GM21723 (cell line): Measurements from ENCODE around the gene QRICH1.

ENCODE experiments used
- ATAC-seq: cut with Tn5 transposase; IDR thresholded peaks from one replicate; pipeline ENCODE4 v1.9.1; 2021; ENCODE audit warnings: mild to moderate bottlenecking, moderate library complexity; ENCODE audit not compliant: unreplicated experiment

QRICH1 gene

DNA sequence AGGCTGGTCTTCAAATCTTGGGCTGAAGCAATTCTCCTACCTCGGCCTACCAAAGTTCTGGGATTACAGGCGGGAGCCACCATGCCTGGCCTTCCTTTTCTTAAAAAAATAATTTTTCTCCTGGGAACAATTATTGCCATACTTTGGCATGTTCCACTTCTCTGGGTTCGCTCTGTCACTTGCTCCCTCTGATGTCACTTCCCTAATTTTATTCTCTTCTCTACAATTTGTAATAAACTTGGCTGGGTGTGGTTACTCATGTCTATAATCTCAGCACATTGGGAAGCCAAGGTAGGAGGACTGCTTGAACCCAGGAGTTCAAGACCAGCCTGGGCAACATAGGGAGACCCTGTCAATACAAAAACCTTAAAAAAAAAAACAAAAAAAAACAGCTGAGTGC lies 58.6 kb downstream of the QRICH1 start:
- no peak for ATAC-seq

DNA sequence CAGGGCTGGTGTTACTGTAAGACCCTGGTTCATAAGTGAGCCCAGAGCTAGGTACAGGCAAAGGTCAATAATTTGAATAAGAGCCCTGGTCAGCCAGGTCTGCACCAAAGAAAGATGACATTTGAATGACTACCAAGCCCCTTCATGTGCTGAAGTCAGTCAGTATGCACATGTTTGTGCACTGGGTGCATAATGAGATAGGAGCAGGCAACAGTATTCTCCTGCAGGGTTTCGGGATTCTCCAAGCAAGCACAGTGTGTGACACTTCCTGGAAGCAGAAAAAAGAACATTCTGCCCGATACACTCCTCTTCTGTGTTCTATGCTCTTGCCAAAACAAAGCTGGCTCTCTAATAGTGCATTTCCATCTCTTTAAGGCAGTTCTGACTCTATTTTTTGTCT lies 59.2 kb downstream of the QRICH1 start:
- no peak for ATAC-seq

DNA sequence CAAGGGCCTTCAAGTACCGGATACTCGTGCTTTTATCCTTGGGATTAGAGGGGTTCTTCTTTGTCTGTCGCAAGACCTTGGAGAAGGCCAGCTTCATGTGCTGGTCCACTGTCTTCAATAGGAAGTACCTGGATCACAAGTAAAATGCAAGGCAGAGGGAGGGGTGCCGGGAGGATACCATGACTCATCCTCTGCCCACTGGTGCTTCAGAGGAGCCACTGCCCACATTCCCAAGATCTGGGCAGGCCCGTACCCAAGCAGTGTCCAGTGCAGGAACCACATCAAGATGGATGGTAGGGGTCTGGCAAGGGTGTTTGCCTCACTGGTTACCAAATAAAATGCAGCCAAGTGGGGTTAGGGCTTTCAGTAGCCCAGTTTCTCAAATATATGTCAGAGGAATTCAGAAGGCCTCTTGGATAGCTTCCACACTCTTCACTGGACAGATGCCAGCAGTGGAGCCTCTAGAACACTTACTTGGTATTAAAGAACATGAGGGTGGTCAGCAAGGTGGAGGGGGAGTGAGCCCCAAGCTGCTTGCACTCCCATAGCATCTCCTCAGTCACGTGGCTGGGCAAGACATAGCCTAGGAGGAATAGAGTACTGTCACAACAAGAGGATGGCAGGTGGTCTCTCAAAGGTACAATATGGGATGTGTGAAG lies 61.1 kb downstream of the QRICH1 start:
- ATAC-seq: no peak

DNA sequence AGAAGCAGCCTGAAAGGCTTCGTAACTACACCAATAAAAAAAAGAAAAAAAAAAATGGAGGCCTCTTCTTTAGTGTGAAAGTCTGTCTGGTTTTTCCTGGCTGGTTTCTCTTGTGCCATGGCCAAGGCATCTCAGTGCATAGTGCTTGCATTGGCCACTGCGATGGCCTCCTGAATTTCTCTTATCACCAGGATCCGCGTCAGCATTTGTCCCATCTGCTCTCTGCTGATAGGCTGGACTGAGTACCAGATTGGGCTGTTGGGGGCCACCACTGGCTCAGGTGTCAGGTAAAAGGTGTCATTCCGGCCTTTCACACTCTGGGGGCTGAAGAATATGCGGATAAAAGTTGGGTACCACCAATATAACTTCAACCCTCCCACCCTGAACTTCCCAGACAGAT lies 63.5 kb downstream of the QRICH1 start:
- ATAC-seq: no peak

DNA sequence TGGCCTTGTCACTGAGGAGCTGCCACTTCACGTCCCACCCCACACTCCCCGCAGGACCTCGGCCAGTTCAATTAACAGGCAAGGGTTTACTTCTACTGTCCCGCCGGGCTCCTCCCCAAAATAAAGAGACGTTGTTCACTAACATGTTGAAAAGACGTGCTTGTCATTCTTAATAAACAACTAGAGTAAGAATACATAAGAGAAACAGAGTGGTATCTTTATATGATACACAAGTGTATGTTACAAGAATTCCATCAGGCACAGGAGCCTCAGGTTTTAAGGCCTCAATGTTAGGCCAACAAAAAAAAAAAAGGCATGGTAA lies 64.3 kb downstream of the QRICH1 start:
- no peak for ATAC-seq

DNA sequence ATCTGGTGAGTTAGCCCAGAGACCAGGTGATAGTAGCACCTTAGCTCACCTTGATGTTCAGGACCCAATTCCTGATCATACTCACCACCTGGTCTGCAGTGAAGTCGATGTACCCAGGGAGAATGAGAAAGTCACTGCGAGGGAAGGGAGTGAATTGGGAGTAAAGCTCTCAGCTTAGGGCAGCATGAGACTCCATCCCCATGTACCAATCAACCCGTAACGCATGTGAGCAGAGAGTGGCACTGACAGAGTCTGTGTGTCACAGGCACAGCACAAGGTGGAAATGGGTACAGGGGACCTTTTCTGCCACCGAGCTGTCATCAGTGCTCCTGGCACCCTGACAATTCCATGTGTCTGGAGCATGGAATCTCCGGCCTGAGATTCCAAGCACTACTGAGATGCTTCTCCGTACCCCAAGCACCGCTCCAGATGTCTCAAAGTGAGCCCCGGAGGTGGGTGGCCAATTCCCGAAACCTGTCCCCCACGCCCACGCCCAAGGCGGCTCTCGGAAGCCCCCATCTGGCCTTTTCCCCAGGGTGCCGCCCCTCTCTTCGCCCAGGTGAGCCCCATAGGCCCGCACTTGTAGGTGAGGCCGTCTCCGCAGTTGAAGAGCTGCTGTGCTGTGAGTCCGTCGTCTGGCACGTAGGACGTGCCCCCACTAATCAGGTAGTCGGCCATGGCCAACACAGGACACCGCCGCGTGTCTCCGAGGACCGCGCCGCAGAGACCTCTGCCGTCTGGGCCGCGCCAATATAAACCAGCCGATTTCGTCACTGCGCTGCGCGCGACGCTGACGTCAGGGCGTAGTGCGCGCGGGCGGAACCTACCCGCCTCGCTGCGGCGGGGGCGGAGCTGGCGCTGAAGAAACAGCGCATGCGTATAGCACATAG lies 65.0 kb downstream of the QRICH1 start, which contains the start of gene IMPDH2:
IMPDH2 (minus strand) TSS at position 726 of the 890 bp plus-strand sequence; CDS start at position 678, 48 bp downstream.
- peak; percentile 86 for ATAC-seq

DNA sequence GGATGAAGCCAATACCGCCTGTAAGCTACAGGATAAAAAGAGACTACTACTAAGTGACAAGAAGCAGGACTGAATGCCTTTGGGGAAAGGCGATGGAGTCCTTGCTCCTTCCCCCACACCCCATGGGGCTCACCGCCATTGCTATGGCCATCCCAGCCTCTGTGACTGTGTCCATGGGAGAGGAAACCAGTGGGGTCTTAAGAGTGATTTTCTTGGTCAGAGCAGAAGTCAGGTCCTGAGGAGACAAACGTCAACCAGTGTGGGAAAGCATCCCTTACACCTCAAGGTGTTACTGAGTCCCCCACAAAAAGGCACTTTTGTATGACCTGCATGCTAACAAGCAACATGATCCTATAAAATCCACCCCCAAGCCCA lies 65.6 kb downstream of the QRICH1 start:
- no peak for ATAC-seq

DNA sequence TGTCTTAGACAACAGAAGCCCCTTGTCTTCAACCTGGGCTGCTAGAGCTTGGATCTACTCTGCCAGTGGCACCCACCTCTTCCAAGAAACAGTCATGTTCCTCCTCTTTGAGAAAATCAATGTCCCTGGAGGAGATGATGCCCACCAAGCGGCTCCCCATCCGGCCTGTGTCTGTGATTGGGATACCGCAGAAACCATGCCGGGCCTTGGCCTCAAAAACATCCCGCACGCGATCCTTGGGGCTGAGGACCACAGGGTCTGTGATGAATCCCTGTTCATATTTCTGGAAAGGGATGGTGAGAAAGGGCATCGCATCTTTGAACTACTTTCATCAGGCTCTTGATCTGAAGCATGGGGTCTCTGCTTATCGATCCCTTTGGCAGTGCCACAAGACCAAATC lies 66.2 kb downstream of the QRICH1 start:
- no peak for ATAC-seq

DNA sequence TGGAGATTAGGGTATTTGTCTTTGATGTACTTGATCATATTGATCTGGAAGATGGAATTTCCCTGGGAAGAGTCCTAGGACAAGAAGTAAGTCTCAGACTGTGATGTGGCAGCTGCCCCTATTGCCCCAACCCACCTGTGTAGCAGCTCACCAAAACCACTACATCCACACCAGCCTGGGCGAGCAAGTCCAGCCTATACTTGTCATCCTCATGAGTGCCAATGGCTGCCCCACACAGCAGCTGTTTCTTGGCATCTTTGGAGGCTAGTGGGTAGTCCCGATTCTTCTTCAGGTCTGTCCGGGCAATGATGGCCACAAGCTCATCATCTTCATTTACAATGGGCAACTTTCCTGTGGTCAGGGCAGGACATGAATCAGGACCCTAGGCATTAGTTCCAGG lies 67.3 kb downstream of the QRICH1 start:
- no peak for ATAC-seq

DNA sequence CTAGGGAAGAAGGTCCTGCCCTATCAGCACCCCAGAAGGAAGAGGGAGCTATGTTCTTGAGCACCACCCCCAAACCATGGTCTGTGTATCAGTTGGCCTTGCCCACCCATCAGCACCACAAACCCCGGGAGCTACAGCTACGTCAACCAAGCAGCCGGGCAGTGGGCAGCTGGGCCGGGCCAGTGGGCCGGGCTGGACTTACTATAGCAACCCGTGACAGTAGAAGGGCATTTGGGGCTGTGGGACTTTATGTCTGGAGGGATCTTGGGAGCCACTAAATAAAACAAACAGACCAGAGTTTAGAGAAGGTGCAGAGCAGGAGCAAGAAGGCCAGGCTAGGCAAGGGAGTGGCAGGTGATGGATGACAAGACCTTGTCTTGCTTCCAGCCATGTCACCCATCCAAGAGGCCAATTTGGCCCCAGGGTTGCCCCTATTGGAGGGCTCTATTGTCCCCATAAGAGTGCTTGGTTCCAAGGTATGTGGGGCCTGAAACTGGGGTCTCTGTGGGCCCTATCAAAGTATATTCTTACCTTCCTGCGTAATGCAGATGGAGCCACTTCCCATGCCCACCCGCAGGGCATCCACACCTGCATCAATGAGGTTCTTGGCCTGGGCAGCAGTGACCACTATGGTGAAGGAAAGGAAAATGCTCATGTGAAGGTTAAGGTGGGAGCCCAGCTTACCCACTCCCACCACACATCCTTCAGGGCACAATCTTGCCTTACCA lies 67.9 kb downstream of the QRICH1 start:
- ATAC-seq: no peak

DNA sequence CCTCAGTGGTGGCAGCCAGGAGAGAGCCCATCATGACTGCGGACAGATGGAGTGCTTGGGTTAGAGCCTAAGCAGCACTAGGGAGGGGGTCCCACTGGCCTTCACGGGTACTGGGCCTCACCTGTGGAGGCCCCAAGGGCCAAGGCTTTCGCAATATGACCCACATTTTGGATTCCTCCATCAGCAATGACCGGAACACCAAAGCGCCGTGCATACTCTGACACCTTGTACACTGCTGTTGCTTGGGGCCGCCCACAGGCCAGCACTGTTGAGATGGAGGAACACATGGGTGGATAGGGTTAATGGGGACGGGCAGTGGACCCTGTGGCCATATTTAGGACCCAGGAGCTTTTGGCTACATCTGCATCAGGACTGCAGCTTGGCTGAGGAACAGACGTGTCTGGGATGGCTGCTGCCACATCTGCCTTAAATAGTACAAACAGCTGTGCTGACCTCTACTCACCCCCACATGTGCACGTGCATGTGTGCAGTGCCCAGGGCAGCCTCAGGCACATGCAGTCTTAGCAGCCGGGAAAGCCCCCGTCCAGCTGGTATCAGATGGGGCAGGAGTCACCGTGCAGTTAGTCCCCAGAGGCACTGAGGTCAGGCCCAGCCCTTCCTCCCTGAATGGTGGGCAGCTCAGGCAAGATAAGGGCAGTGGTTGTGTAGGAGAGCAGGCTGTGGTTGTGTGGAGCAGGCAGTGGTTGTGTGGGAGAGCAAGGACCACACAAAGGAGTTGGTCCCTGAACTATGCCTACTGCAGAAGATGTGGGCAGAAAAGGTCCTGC lies 68.7 kb downstream of the QRICH1 start:
- ATAC-seq: no peak

DNA sequence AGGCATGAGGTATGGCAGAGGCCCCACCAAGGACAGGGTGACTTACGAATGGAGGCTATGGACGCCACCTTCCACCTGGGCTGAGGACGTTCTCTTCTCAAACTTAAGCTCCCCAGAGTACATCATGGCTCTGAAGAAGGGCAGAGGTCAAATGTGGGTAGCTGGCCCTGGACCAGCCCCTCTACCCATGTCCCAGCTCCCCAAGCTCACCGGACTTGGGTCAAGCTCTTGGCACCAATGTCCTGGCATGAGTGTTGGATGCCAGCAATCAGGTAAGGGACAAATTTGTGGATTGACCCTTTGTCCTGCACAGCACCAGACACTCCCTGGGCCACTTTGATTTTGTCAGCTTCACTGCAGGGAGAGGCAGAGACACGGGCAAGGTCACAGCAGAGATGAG lies 69.4 kb downstream of the QRICH1 start:
- no peak for ATAC-seq

DNA sequence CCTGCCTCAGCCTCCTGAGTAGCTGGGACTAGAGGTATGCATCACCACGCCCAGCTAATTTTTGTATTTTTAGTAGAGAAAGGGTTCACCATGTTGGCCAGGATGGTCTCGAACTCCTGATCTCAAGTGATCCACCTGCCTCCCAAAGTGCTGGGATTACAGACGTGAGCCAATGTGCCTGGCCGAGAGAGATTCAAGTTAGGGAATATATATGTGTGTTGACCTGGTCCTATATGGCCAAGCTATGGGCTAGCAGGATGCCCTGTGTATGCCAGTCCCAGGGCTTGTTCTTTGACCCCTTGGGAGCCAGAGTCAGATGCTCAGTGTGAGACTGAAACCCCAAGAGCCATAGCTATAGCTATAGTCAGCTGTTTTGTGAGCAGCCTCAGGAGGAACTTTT lies 70.1 kb downstream of the QRICH1 start:
- ATAC-seq: no peak

DNA sequence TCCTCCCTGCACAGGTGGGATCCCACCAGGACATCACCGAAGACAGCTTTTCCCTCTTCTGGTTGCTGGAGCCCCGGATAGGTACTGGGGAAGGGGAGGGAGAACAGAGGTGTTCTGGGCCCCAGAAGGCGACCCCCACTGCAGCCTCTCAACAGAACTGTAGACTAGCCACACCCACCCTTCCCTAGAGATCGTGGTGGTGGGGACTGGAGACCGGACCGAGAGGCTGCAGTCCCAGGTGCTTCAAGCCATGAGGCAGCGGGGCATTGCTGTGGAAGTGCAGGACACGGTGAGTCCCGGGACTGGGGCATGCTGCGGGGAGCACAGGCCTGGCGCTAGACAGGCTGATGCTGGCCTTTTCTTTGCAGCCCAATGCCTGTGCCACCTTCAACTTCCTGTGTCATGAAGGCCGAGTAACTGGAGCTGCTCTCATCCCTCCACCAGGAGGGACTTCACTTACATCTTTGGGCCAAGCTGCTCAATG lies 71.1 kb downstream of the QRICH1 start:
- ATAC-seq: no peak

DNA sequence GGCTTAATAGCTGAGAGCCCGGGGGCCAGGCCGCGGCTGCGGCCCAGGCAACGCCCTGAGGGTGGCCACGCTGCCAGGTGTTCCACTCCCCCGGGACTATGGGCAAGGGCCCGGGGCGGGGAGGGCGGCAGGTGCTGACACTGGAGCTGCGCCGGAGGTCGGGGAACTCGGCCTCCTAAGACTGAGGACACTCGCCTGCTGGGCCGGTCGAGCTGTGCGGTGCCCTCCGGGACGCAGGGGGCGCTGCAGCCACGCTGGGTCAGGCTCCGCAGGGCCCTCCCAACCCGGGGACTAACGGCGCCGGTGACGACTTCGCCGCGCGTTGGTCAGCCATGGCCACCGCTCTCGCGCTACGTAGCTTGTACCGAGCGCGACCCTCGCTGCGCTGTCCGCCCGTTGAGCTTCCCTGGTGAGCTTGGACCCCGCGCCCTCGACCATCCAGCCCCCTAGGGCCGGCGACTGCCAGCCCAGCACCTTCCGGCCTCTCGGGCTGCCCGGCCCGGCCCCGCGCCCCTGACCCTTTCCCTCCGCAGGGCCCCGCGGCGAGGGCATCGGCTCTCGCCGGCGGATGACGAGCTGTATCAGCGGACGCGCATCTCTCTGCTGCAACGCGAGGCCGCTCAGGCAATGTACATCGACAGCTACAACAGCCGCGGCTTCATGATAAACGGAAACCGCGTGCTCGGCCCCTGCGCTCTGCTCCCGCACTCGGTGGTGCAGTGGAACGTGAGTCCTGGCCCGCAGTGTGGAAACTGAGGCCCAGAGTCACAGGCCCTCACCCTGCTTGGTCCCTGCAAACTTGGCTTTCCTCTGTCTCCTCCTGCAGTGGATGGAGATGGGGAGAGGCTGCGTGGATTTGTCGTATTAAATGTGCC lies 71.8 kb downstream of the QRICH1 start, which contains the start of gene NDUFAF3:
NDUFAF3 (plus strand) TSS at position 309 of the 875 bp plus-strand sequence; CDS start at position 333, 24 bp downstream.
- ATAC-seq: peak; percentile 58

DNA sequence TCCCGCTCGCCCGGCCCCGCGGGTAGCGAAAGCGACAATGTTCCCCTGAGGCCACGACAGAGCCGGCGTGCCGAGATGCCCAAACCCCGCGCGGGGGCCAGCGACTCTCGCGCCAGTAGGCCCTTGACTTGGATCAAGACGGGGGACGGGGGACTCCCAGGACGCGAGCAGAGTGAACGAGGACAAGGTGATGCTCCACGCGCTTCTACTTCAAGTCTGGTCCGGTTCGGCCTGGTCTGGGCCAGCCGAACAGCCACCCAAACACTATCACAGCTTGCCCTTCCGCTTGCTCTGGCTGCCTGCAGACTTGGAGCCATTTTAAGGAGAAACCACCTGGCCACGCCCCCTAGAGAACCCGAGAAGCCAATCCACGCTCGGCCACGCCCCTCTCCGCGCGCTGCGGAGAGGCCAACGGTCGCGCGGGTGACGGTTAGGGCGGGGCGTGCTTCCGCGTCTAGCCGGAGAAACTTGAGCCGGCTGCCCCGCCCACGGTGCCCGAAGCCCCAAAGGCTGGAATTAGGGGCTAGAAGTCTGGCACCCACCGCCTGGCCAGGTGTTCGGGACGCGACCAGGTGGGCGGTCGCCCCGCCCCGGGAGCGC lies 72.6 kb downstream of the QRICH1 start:
- ATAC-seq: peak; percentile 56

DNA sequence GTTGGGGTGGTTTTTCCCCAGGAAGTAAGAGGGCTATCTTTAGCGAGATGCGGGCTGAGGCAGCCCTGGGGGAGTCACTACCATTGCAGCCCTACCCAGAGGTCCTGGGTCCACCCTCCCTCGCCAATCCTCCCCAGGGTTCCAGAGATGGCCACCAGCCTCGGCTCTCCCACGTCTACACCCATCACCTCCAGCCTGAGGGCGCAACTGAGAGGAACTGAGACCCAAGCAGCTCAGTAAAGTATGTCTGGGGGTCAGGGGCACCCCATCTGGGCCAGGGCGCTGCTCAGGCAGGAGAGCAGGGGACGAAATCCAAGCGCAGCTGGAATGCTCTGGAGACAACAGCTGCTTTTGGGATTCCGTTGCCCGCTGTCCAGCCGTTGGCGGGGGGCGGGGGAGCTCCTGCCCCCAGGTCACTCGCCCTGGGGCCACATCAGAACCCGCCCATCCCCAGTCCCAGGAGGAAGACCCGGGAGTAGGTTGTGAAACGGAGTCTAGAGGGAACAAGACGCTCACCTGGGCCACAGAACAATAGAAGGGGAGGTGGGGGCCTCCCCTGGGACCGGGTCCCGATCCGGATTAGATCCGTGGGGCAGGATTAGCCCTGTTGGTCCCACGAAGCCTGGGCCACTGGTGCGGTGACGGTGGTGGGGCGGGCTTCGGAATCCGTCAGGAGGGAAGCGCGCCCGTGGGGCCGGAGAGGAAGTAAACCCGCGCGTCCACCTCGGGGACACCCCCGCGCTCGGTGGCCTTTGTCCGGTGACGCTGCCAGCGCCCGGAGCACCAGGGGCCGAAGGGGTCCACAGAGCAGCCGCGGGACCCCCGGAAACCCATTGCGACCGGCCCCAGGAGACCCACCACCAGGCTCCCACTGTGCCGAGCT lies 73.3 kb downstream of the QRICH1 start:
- ATAC-seq: peak; percentile 2

DNA sequence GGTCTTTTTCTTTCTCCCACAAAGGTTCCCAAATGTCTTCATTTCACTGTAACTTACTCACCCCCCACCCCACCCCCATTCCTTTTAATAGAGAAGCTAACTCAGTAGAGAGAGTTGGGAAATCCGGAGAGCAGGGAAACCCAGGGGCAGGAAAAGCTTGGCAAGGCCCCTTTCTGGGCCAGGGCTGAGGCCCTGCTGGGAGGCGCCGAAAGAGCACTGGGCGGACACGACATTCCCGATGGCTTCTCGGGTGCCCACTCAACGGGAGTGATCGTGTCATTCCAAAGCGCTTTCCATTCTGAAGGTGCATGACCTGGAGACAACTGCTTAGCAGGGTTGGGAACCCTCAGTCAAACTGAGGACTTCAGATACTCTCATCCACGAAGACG lies 73.9 kb downstream of the QRICH1 start:
- ATAC-seq: no peak

DNA sequence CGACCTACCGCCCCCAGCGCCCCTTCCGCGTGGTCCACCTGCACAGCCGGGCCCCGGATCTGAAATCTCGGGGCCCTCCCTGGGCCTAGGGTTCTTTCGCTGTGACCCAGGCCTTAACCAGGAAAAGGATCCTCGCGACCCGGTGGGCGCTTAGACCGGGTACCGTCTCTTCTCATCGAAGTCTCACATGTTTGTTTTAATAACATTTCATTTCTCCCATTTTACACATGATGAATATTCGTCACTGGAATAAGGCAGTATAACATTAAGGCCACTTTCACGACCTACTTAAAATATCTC lies 75.2 kb downstream of the QRICH1 start:
- ATAC-seq: no peak
